Smooth muscle cell of the coronary artery (primary cell): ENCODE measurements around the gene FAM168A. TPM values are rescaled to one million over a fixed set of nuclear protein-coding genes. Genes with fewer than 3 reads are reported as not detected.

Experiments used
- total RNA-seq: library from RNA; depleted of rRNA; stranded (reverse); fragments of >200 nt; gene quantifications from 2 replicates; pipeline ENCODE4 v1.2.3, GENCODE V29; 2014; ENCODE audit warnings: low replicate concordance

The FAM168A gene, protein sequence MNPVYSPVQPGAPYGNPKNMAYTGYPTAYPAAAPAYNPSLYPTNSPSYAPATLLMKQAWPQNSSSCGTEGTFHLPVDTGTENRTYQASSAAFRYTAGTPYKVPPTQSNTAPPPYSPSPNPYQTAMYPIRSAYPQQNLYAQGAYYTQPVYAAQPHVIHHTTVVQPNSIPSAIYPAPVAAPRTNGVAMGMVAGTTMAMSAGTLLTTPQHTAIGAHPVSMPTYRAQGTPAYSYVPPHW
- 10.2 and 20.4 TPM in 2 replicates for total RNA-seq

DNA sequence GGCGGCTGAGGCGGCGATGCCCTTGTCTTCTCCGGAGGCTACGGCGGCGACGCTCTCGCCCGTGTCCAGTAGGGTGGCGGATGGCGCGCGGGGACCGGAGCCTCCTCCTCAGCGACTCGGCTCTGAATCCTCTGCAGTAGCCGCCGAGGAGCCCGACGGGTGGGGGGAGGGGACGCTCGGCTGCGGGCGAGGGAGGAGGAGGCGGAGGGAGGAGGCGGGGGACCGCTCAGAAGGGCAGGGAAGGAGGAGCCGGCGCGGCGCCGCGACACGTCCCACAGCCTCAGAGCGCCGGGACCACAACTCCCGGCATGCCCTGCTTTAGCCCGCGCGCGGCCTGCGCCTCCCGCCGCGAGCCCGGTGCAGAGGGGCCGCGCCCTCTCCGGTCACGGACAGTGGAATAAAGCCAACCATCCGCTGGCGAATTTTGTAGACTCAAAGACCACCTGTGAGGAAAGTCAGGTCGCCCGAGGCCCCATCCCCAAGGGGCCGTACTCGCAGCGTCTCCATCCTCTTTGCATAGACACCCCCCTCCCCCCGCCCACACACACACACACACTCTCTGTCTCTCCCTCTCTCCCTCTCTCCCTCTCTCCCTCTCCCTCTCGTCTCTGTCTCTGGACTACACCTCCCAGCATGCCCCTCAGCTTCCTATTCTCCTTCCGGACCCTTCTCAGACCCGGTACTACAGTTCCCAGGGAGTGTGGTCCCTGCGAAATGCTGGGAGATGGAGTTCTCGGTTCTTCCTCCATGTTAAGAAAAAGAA lies at the start of gene FAM168A:
Gene FAM168A, minus strand, starts transcription at position 157 of the 763 bp plus-strand sequence. CDS start 129,638 bp downstream, outside the sequence.

DNA sequence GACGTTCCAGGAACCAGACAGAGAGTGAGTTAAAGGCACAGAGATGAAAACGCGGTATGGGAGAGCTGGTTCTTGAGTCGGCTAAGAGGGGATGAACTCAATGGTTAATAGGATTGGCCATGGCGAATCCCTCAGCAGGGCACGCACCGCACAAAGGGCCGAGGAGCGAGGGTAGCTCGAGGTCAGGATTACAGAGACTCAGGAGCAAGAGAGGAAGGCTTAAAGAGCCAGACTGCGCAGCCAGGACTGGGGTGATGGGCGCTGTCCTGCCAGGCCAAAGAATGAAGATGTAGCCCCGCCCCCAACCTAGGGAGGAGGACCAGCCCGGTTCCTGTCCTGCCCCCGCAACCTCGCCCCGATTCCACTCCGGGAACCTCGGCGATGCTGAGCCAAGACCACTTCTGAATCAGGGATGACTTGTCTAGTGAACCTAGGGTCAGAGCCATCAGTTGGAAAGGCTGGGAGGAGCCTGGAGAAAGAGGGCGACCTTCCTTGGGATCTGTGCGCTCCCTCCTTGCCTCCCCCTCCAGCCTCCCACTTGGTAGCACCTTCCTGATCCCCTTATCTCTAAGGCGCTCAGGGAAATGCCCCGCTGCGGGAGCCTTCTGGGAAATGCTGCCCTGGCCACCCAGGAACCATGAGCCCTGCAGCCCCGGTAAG lies 48.2 kb upstream of the FAM168A start, which contains the start of gene PLEKHB1:
Gene PLEKHB1, plus strand, starts transcription at position 610 of the 660 bp plus-strand sequence. Its CDS starts 28 bp downstream, at position 638.

DNA sequence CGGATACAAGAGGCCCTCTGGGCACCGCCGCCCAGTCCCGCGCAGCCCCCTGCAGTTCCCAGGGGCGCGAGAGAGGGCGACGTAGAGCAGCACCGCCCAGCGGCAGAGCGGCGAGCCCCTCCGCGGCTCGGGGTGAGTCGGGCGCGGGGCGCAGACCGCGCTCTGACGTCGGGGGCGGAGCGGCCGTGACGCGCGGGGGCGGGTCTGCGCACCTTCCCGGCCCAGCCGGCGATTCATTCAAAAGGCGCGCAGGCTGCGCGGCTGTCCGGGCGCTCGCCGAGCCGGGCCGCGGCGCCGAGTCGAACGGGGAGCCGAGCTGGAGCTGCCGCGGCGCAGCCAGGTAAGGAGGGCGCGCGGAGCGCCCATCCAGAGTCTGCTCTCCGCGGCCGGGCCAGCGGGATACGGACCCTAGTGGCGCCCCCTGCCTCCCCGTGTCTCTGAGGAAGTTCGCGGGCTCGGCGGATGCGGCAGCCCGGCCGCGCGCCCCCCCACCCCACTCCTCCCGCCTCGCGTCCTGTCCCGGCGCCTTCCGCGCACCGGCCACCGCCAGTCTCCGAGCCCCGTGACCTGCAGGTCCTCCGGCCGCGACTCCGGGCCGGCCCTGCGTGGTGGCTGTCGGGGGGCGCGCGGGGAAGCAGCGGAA lies 221.6 kb downstream of the FAM168A start, which contains the start of gene RELT:
Gene RELT, plus strand, starts transcription at position 240 of the 643 bp plus-strand sequence. CDS start 12,738 bp downstream, outside the sequence.

Other genes with a start within 250 kb of the FAM168A start
- 0.70 and 6.2 TPM in 2 replicates for gene RELT, start 221.7 kb downstream of the FAM168A start, total RNA-seq
- gene PLEKHB1, start 48.5 kb upstream of the FAM168A start, total RNA-seq: 1.1 and 2.0 TPM in 2 replicates
- 91.0 and 150 TPM in 2 replicates for gene RAB6A, start 163.0 kb upstream of the FAM168A start, total RNA-seq
- gene MRPL48, start 189.8 kb upstream of the FAM168A start, total RNA-seq: 5.4 and 30.3 TPM in 2 replicates